K562 (cell line): ENCODE data around the gene WDR62.

Source experiments
- CBX3 ChIP-seq, 2 experiments: IDR thresholded peaks; 1 replicate in 1 of 2; 2 replicates in 1 of 2; pipeline ENCODE4 v1.6.1; 2012; ENCODE audit warnings: inconsistent platforms in 2 of 2, low read length in 2 of 2, borderline replicate concordance in 1 of 2, control low read depth in 1 of 2
- CEBPB ChIP-seq: fragments of 450-650 bp; IDR thresholded peaks from 2 replicates; pipeline ENCODE4 v1.6.1; 2016; ENCODE audit warnings: missing genetic modification characterization, missing compliant biosample characterization
- ESRRA ChIP-seq: fragments of 450-650 bp; IDR thresholded peaks from 2 replicates; pipeline ENCODE4 v1.6.1; 2014; ENCODE audit warnings: low read depth, mild to moderate bottlenecking, moderate library complexity, borderline replicate concordance
- NONO ChIP-seq, 2 experiments: fragments of 200-400 bp in 1 of 2; fragments of 450-650 bp in 1 of 2; formaldehyde crosslinking in 1 of 2; IDR thresholded peaks; 2 replicates each; pipeline ENCODE4 v1.6.1; 2017; ENCODE audit warnings: low read depth in 2 of 2, mild to moderate bottlenecking in 2 of 2, moderate library complexity in 2 of 2, low read length in 1 of 2
- POLR2A ChIP-seq: fragments of 450-650 bp; conservative IDR thresholded peaks from 2 replicates; pipeline ENCODE4 v1.6.1; 2016
- SRF ChIP-seq, 2 experiments: fragments of 250-450, 450-650 bp in 1 of 2; sonication (Bioruptor Pico) in 1 of 2; sonication (generic) in 1 of 2; formaldehyde crosslinking; IDR thresholded peaks; 2 replicates each; pipeline versions ENCODE4 v1.5.0 to v1.5.1; 2020 to 2022; ENCODE audit warnings: mild to moderate bottlenecking in 1 of 2, missing genetic modification reagents in 1 of 2
- YY1 ChIP-seq, 3 experiments: IDR thresholded peaks; 2 replicates each; pipeline ENCODE4 v1.6.1; 2011; ENCODE audit warnings: low read length in 2 of 3, mild to moderate bottlenecking in 2 of 3, moderate library complexity in 2 of 3, borderline replicate concordance in 1 of 3, control low read depth in 1 of 3, low read depth in 1 of 3; ENCODE audit not compliant: insufficient read depth in 3 of 3, insufficient replicate concordance in 2 of 3, control insufficient read depth in 1 of 3, insufficient read length in 1 of 3; ENCODE audit errors: extremely low read depth in 1 of 3
- ZNF12 ChIP-seq: sonication (generic); formaldehyde crosslinking; IDR thresholded peaks from 2 replicates; pipeline ENCODE4 v1.4.0; 2020; ENCODE audit warnings: mild to moderate bottlenecking, missing genetic modification reagents
- TF ChIP-seq, protein P1 (sequence below): sonication (generic); formaldehyde crosslinking; IDR thresholded peaks from 2 replicates; pipeline ENCODE4 v1.8.1; 2022; ENCODE audit warnings: missing genetic modification reagents
- TF ChIP-seq, protein P2 (sequence below): sonication (generic); formaldehyde crosslinking; IDR thresholded peaks from 2 replicates; pipeline ENCODE4 v1.9.0; 2022; ENCODE audit warnings: mild to moderate bottlenecking, missing genetic modification reagents
- TF ChIP-seq, protein P3 (sequence below), 3 experiments: IDR thresholded peaks in 2 of 3; conservative IDR thresholded peaks in 1 of 3; 2 replicates each; pipeline ENCODE4 v1.5.1; 2011 to 2012; ENCODE audit warnings: low read length in 3 of 3, mild to moderate bottlenecking in 3 of 3, control low read depth in 2 of 3, improper control_type of control experiment in 1 of 3, inconsistent platforms in 1 of 3, low read depth in 1 of 3, mixed read lengths in 1 of 3, moderate library complexity in 1 of 3; ENCODE audit not compliant: insufficient read depth in 2 of 3
- TF ChIP-seq, protein P4 (sequence below), 2 experiments: fragments of 450-650 bp in 1 of 2; sonication (generic) in 1 of 2; formaldehyde crosslinking in 1 of 2; IDR thresholded peaks in 1 of 2; conservative IDR thresholded peaks in 1 of 2; 2 replicates each; pipeline versions ENCODE4 v1.6.1 to v1.8.1; 2016 to 2023; ENCODE audit warnings: mild to moderate bottlenecking in 2 of 2, moderate library complexity in 2 of 2, inconsistent platforms in 1 of 2, missing genetic modification reagents in 1 of 2
- TF ChIP-seq, protein P5 (sequence below): sonication (generic); formaldehyde crosslinking; IDR thresholded peaks from 2 replicates; pipeline ENCODE4 v1.8.0; 2022; ENCODE audit warnings: mild to moderate bottlenecking, low read depth, missing genetic modification reagents

DNA sequence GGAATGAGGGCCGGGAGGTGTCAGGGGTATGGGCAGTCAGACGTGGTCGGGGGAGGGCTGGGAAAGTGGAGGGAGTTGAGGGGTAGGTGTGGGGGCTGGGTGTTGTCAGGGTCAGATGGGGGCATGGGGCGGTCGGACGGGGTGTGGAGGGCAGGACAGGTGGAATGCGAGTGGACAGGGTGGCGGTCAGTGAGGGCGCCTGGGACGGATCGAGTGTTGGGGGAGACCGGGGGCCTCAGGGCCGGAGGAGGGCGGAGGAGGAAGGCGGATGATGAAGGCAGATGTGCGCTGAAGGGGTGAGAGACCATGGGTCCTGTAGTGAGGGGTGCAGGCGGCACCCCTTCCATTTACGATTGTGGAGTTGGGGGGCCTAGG is 66.3 kb downstream of the WDR62 start:
- TF ChIP-seq YY1 (IDR thresholded peaks at IDR 0.05; ENCODE audit: borderline replicate concordance in 1 of 3, control insufficient read depth in 1 of 3, extremely low read depth in 1 of 3, insufficient read depth in 3 of 3, insufficient read length in 1 of 3, insufficient replicate concordance in 2 of 3, low read depth in 1 of 3, low read length in 2 of 3) (no peak), ZNF12 (CRISPR knock-in tag) (no peak), POLR2A (no peak), CEBPB (tag) (no peak), SRF (CRISPR knock-in tag; IDR thresholded peaks at IDR 0.05) (no peak), NONO (IDR thresholded peaks at IDR 0.05; ENCODE audit: low read depth in 2 of 2, low read length in 1 of 2) (no peak), CBX3 (IDR thresholded peaks at IDR 0.05; ENCODE audit: borderline replicate concordance in 1 of 2, low read length in 2 of 2) (no peak), ESRRA (no peak)
- TF ChIP-seq, protein P1, sequence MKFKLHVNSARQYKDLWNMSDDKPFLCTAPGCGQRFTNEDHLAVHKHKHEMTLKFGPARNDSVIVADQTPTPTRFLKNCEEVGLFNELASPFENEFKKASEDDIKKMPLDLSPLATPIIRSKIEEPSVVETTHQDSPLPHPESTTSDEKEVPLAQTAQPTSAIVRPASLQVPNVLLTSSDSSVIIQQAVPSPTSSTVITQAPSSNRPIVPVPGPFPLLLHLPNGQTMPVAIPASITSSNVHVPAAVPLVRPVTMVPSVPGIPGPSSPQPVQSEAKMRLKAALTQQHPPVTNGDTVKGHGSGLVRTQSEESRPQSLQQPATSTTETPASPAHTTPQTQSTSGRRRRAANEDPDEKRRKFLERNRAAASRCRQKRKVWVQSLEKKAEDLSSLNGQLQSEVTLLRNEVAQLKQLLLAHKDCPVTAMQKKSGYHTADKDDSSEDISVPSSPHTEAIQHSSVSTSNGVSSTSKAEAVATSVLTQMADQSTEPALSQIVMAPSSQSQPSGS (CRISPR knock-in tag) = no peak
- TF ChIP-seq, protein P2, sequence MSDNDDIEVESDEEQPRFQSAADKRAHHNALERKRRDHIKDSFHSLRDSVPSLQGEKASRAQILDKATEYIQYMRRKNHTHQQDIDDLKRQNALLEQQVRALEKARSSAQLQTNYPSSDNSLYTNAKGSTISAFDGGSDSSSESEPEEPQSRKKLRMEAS (CRISPR knock-in tag) = no peak
- TF ChIP-seq, protein P3, sequence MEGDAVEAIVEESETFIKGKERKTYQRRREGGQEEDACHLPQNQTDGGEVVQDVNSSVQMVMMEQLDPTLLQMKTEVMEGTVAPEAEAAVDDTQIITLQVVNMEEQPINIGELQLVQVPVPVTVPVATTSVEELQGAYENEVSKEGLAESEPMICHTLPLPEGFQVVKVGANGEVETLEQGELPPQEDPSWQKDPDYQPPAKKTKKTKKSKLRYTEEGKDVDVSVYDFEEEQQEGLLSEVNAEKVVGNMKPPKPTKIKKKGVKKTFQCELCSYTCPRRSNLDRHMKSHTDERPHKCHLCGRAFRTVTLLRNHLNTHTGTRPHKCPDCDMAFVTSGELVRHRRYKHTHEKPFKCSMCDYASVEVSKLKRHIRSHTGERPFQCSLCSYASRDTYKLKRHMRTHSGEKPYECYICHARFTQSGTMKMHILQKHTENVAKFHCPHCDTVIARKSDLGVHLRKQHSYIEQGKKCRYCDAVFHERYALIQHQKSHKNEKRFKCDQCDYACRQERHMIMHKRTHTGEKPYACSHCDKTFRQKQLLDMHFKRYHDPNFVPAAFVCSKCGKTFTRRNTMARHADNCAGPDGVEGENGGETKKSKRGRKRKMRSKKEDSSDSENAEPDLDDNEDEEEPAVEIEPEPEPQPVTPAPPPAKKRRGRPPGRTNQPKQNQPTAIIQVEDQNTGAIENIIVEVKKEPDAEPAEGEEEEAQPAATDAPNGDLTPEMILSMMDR (IDR thresholded peaks at IDR 0.05 in 2 of 3, conservative IDR thresholded peaks at IDR 0.05 in 1 of 3; ENCODE audit: insufficient read depth in 2 of 3, low read depth in 1 of 3, low read length in 3 of 3) = no peak
- TF ChIP-seq, protein P4, sequence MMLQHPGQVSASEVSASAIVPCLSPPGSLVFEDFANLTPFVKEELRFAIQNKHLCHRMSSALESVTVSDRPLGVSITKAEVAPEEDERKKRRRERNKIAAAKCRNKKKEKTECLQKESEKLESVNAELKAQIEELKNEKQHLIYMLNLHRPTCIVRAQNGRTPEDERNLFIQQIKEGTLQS (IDR thresholded peaks at IDR 0.05) = no peak
- TF ChIP-seq, protein P4 (CRISPR knock-in tag; conservative IDR thresholded peaks at IDR 0.05) = no peak
- TF ChIP-seq, protein P5, sequence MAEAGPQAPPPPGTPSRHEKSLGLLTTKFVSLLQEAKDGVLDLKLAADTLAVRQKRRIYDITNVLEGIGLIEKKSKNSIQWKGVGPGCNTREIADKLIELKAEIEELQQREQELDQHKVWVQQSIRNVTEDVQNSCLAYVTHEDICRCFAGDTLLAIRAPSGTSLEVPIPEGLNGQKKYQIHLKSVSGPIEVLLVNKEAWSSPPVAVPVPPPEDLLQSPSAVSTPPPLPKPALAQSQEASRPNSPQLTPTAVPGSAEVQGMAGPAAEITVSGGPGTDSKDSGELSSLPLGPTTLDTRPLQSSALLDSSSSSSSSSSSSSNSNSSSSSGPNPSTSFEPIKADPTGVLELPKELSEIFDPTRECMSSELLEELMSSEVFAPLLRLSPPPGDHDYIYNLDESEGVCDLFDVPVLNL (CRISPR knock-in tag) = no peak
